K562 (cell line): ENCODE data around the gene C1orf122.

Experiments used
- AFF4 ChIP-seq: sonication (generic); formaldehyde crosslinking; IDR thresholded peaks from 2 replicates; pipeline ENCODE4 v1.8.0; 2023; ENCODE audit warnings: mild to moderate bottlenecking, missing genetic modification reagents
- ATF1 ChIP-seq, 2 experiments: fragments of 450-650 bp in 1 of 2; IDR thresholded peaks; 2 replicates each; pipeline ENCODE4 v1.6.1; 2016; ENCODE audit warnings: missing compliant biosample characterization in 1 of 2, missing genetic modification characterization in 1 of 2
- BRF2 ChIP-seq: IDR thresholded peaks from 3 replicates; pipeline ENCODE4 v1.6.1; 2011; ENCODE audit warnings: borderline replicate concordance, mild to moderate bottlenecking; ENCODE audit not compliant: insufficient read length, insufficient read depth
- ELK1 ChIP-seq: sonication (generic); formaldehyde crosslinking; IDR thresholded peaks from 2 replicates; pipeline ENCODE4 v1.8.1; 2022; ENCODE audit warnings: missing genetic modification reagents
- EP400 ChIP-seq: fragments of 450-650 bp; IDR thresholded peaks from 2 replicates; pipeline ENCODE4 v1.6.1; 2017; ENCODE audit warnings: antibody characterized with exemption, mild to moderate bottlenecking, moderate library complexity
- ZNF639 ChIP-seq, 2 experiments: fragments of 200-800 bp in 1 of 2; sonication (Bioruptor generic) in 1 of 2; sonication (generic) in 1 of 2; formaldehyde crosslinking in 1 of 2; IDR thresholded peaks in 1 of 2; conservative IDR thresholded peaks in 1 of 2; 2 replicates each; pipeline versions ENCODE4 v1.5.0 to v1.6.1; 2016 to 2020; ENCODE audit warnings: missing compliant biosample characterization in 1 of 2, missing genetic modification characterization in 1 of 2, missing genetic modification reagents in 1 of 2

- TF ChIP-seq AFF4 (CRISPR knock-in tag) = no peak
- no peak for TF ChIP-seq ELK1 (CRISPR knock-in tag)
- TF ChIP-seq EP400 = no peak
- no peak for TF ChIP-seq ZNF639 (CRISPR knock-in tag; conservative IDR thresholded peaks at IDR 0.05 in 1 of 2, IDR thresholded peaks at IDR 0.05 in 1 of 2)
- TF ChIP-seq BRF2 = no peak
- TF ChIP-seq ATF1 (CRISPR knock-in tag; IDR thresholded peaks at IDR 0.05) = no peak
- TF ChIP-seq ATF1 (tag; IDR thresholded peaks at IDR 0.05) = no peak
Measured at GRCh38 chr1:37841652-37842051, 34.1 kb downstream of the C1orf122 start.
